Measurements from ENCODE around the gene LIMA1. TPM values are rescaled to one million over a fixed set of nuclear protein-coding genes. Genes with fewer than 3 reads are reported as not detected.

Gene LIMA1
- total RNA-seq, 1 donor from 2014 or later = 14.3 TPM

GRCh38 chr12:50184261-50184660, 99.1 kb downstream of the LIMA1 start:
- H3K36me3 Mint-ChIP-seq (ENCODE audit: low read depth, unreplicated experiment) = no peaks in the 10 kb centered on the region
- peaks cover 8% of the 10 kb centered on the region for H3K4me1 Mint-ChIP-seq (ENCODE audit: unreplicated experiment)
- no peak overlapping the region for H3K4me3 Mint-ChIP-seq (ENCODE audit: unreplicated experiment)
- no peaks in the 10 kb centered on the region for H3K27me3 Mint-ChIP-seq (ENCODE audit: unreplicated experiment)
- no peak for TF ChIP-seq CTCF (IDR thresholded peaks at IDR 0.05; ENCODE audit: unreplicated experiment)
- no peaks in the 10 kb centered on the region for H3K9me3 Mint-ChIP-seq (ENCODE audit: unreplicated experiment)
- no peak overlapping the region for H3K27ac Mint-ChIP-seq (ENCODE audit: unreplicated experiment)
- DNase-seq (ENCODE audit: low spot score) = no peak

GRCh38 chr12:50182461-50182860, 100.9 kb downstream of the LIMA1 start:
- no peaks in the 10 kb centered on the region for H3K9me3 Mint-ChIP-seq (ENCODE audit: unreplicated experiment)
- H3K4me1 Mint-ChIP-seq (ENCODE audit: unreplicated experiment) = peaks cover 14% of the 10 kb centered on the region
- no peaks in the 10 kb centered on the region for H3K36me3 Mint-ChIP-seq (ENCODE audit: low read depth, unreplicated experiment)
- TF ChIP-seq CTCF (IDR thresholded peaks at IDR 0.05; ENCODE audit: unreplicated experiment) = no peak
- H3K27me3 Mint-ChIP-seq (ENCODE audit: unreplicated experiment) = no peaks in the 10 kb centered on the region
- DNase-seq (ENCODE audit: low spot score) = no peak
- H3K4me3 Mint-ChIP-seq (ENCODE audit: unreplicated experiment) = no peak overlapping the region
- H3K27ac Mint-ChIP-seq (ENCODE audit: unreplicated experiment) = no peak overlapping the region

- DNase-seq (ENCODE audit: low spot score) = no peak
- Mint-ChIP-seq H3K4me1 (ENCODE audit: unreplicated experiment) (peaks cover 20% of the 10 kb centered on the region), H3K36me3 (ENCODE audit: low read depth, unreplicated experiment) (no peaks in the 10 kb centered on the region), H3K27ac (ENCODE audit: unreplicated experiment) (no peak overlapping the region), H3K27me3 (ENCODE audit: unreplicated experiment) (no peaks in the 10 kb centered on the region), H3K9me3 (ENCODE audit: unreplicated experiment) (no peaks in the 10 kb centered on the region), H3K4me3 (ENCODE audit: unreplicated experiment) (no peak overlapping the region)
- no peak for TF ChIP-seq CTCF (IDR thresholded peaks at IDR 0.05; ENCODE audit: unreplicated experiment)
These were observed 101.6 kb downstream of the LIMA1 start for GRCh38 chr12:50181691-50182090.

- Mint-ChIP-seq H3K27me3 (ENCODE audit: unreplicated experiment) (peaks cover 5% of the 10 kb centered on the region), H3K36me3 (ENCODE audit: low read depth, unreplicated experiment) (no peaks in the 10 kb centered on the region), H3K4me3 (ENCODE audit: unreplicated experiment) (no peak overlapping the region), H3K4me1 (ENCODE audit: unreplicated experiment) (peaks cover 12% of the 10 kb centered on the region), H3K9me3 (ENCODE audit: unreplicated experiment) (no peaks in the 10 kb centered on the region), H3K27ac (ENCODE audit: unreplicated experiment) (no peak overlapping the region)
- peak; percentile 31 for TF ChIP-seq CTCF (IDR thresholded peaks at IDR 0.05; ENCODE audit: unreplicated experiment)
- DNase-seq (ENCODE audit: low spot score) = no peak
These were observed 107.6 kb downstream of the LIMA1 start for GRCh38 chr12:50175716-50176026.

- Mint-ChIP-seq H3K4me1 (ENCODE audit: unreplicated experiment) (peaks cover 12% of the 10 kb centered on the region), H3K27me3 (ENCODE audit: unreplicated experiment) (peaks cover 5% of the 10 kb centered on the region), H3K27ac (ENCODE audit: unreplicated experiment) (no peak overlapping the region), H3K9me3 (ENCODE audit: unreplicated experiment) (no peaks in the 10 kb centered on the region), H3K36me3 (ENCODE audit: low read depth, unreplicated experiment) (no peaks in the 10 kb centered on the region), H3K4me3 (ENCODE audit: unreplicated experiment) (no peak overlapping the region)
- peak; percentile 87 for TF ChIP-seq CTCF (IDR thresholded peaks at IDR 0.05; ENCODE audit: unreplicated experiment)
- DNase-seq (ENCODE audit: low spot score) = peak; percentile 41
These were observed 108.2 kb downstream of the LIMA1 start for GRCh38 chr12:50174971-50175715.

Measured in endothelial cell (in vitro differentiated cells).